HG03460 (cell line): Measurements from ENCODE around the gene GOLGA6L26.
"Not testable (repeated sequence)": the region's sequence is repeated elsewhere in the genome, so short reads cannot be mapped to it uniquely, and the experiment has no call there.

ENCODE experiments used
- ATAC-seq: cut with Tn5 transposase; IDR thresholded peaks from one replicate; pipeline ENCODE4 v1.9.1; 2021; ENCODE audit not compliant: unreplicated experiment

The GOLGA6L26 gene

GRCh38 chr15:23334096-23334495 lies at the start of gene GOLGA6L26:
Gene GOLGA6L26, minus strand, starts transcription at chr15:23334196. Its CDS starts 61 bp downstream, at chr15:23334135.
- ATAC-seq, result not testable (repeated sequence)

- not testable (repeated sequence) for ATAC-seq
These were observed 47.2 kb upstream of the GOLGA6L26 start for GRCh38 chr15:23381192-23381591.

- ATAC-seq, result not testable (repeated sequence)
These were observed 46.7 kb upstream of the GOLGA6L26 start for GRCh38 chr15:23380700-23381099.

GRCh38 chr15:23378946-23379345 lies 45.0 kb upstream of the GOLGA6L26 start:
- ATAC-seq, result not testable (repeated sequence)

- ATAC-seq, result not testable (repeated sequence)
These were observed 40.2 kb upstream of the GOLGA6L26 start for GRCh38 chr15:23374226-23374625.

GRCh38 chr15:23372891-23373600 lies 39.0 kb upstream of the GOLGA6L26 start:
- ATAC-seq, result not testable (repeated sequence)

GRCh38 chr15:23372284-23372683 lies 38.3 kb upstream of the GOLGA6L26 start:
- no peak for ATAC-seq

GRCh38 chr15:23371868-23372267 lies 37.9 kb upstream of the GOLGA6L26 start:
- not testable (repeated sequence) for ATAC-seq

GRCh38 chr15:23371134-23371533 lies 37.1 kb upstream of the GOLGA6L26 start:
- ATAC-seq, result not testable (repeated sequence)

GRCh38 chr15:23370578-23370977 lies 36.6 kb upstream of the GOLGA6L26 start:
- ATAC-seq, result no peak

- ATAC-seq, result not testable (repeated sequence)
These were observed 30.3 kb upstream of the GOLGA6L26 start for GRCh38 chr15:23364261-23364660.

- ATAC-seq, result not testable (repeated sequence)
These were observed 28.6 kb upstream of the GOLGA6L26 start for GRCh38 chr15:23362622-23363021.

- not testable (repeated sequence) for ATAC-seq
These were observed 20.5 kb upstream of the GOLGA6L26 start, which contains the start of gene GOLGA8S for GRCh38 chr15:23354448-23354847. Gene GOLGA8S, plus strand, starts transcription at chr15:23354748. Its CDS starts 62 bp downstream, at chr15:23354810.

- not testable (repeated sequence) for ATAC-seq
These were observed 22.8 kb downstream of the GOLGA6L26 start for GRCh38 chr15:23311233-23311632.

GRCh38 chr15:23305921-23306320 lies 28.1 kb downstream of the GOLGA6L26 start:
- not testable (repeated sequence) for ATAC-seq

- ATAC-seq, result not testable (repeated sequence)
These were observed 29.2 kb downstream of the GOLGA6L26 start for GRCh38 chr15:23304805-23305204.

- ATAC-seq, result not testable (repeated sequence)
These were observed 29.7 kb downstream of the GOLGA6L26 start for GRCh38 chr15:23304267-23304666.

- not testable (repeated sequence) for ATAC-seq
These were observed 30.3 kb downstream of the GOLGA6L26 start for GRCh38 chr15:23303654-23304053.

- ATAC-seq, result not testable (repeated sequence)
These were observed 30.8 kb downstream of the GOLGA6L26 start for GRCh38 chr15:23303246-23303645.
